Measurements from ENCODE around the gene CPS1.

CPS1 gene

GRCh38 chr2:210533389-210533788 lies 23.0 kb upstream of the CPS1 start:
- Mint-ChIP-seq H3K36me3 (ENCODE audit: low read depth) (no peaks in the 10 kb centered on the region), H3K4me3 (no peak overlapping the region), H3K27me3 (ENCODE audit: low read depth) (no peaks in the 10 kb centered on the region), H3K4me1 (no peaks in the 10 kb centered on the region), H3K9me3 (no peaks in the 10 kb centered on the region), H3K27ac (no peak overlapping the region)
- no peak for TF ChIP-seq CTCF (IDR thresholded peaks at IDR 0.05; ENCODE audit: unreplicated experiment in 3 of 3)

- H3K27me3 Mint-ChIP-seq (ENCODE audit: low read depth): no peaks in the 10 kb centered on the region
- H3K36me3 Mint-ChIP-seq (ENCODE audit: low read depth): no peaks in the 10 kb centered on the region
- no peak overlapping the region for H3K4me3 Mint-ChIP-seq
- H3K4me1 Mint-ChIP-seq: peaks cover 2% of the 10 kb centered on the region
- no peak for TF ChIP-seq CTCF (IDR thresholded peaks at IDR 0.05; ENCODE audit: unreplicated experiment in 3 of 3)
- H3K9me3 Mint-ChIP-seq: no peaks in the 10 kb centered on the region
- H3K27ac Mint-ChIP-seq: no peak overlapping the region
These were observed 21.5 kb upstream of the CPS1 start for GRCh38 chr2:210534879-210535278.

- TF ChIP-seq CTCF (IDR thresholded peaks at IDR 0.05; ENCODE audit: unreplicated experiment in 3 of 3): no peak
- Mint-ChIP-seq H3K27me3 (ENCODE audit: low read depth) (no peaks in the 10 kb centered on the region), H3K4me3 (no peak overlapping the region), H3K27ac (peak overlapping the region in 1 of 3 experiments; percentile 58), H3K9me3 (no peaks in the 10 kb centered on the region), H3K4me1 (peaks cover 12% of the 10 kb centered on the region), H3K36me3 (ENCODE audit: low read depth) (no peaks in the 10 kb centered on the region)
These were observed 19.3 kb upstream of the CPS1 start for GRCh38 chr2:210536973-210537650.

- no peaks in the 10 kb centered on the region for H3K36me3 Mint-ChIP-seq (ENCODE audit: low read depth)
- no peak overlapping the region for H3K27ac Mint-ChIP-seq
- no peaks in the 10 kb centered on the region for H3K27me3 Mint-ChIP-seq (ENCODE audit: low read depth)
- no peak for TF ChIP-seq CTCF (IDR thresholded peaks at IDR 0.05; ENCODE audit: unreplicated experiment in 3 of 3)
- H3K4me1 Mint-ChIP-seq: peaks cover 12% of the 10 kb centered on the region
- H3K9me3 Mint-ChIP-seq: no peaks in the 10 kb centered on the region
- no peak overlapping the region for H3K4me3 Mint-ChIP-seq
These were observed 17.4 kb upstream of the CPS1 start for GRCh38 chr2:210539035-210539434.

- Mint-ChIP-seq H3K9me3 (no peaks in the 10 kb centered on the region), H3K4me3 (no peak overlapping the region), H3K36me3 (ENCODE audit: low read depth) (no peaks in the 10 kb centered on the region), H3K27me3 (ENCODE audit: low read depth) (no peaks in the 10 kb centered on the region), H3K27ac (peak overlapping the region; percentile 72 to 80 (median 77)), H3K4me1 (peaks cover 12% of the 10 kb centered on the region)
- TF ChIP-seq CTCF (IDR thresholded peaks at IDR 0.05; ENCODE audit: unreplicated experiment in 3 of 3): no peak
These were observed 16.6 kb upstream of the CPS1 start for GRCh38 chr2:210539578-210540416.
